ENCODE data around the gene CCDC33. TPM values are rescaled to one million over a fixed set of nuclear protein-coding genes. Genes with fewer than 3 reads are reported as not detected.

The CCDC33 gene
- total and polyA plus RNA-seq, 3 experiments from 2014 or later, result not detected

GRCh38 chr15:74242441-74243185 lies 6.5 kb downstream of the CCDC33 start:
- ChIA-PET POLR2A (no interaction called here), CTCF (no interaction called here)
- Mint-ChIP-seq H3K36me3 (no peaks in the 10 kb centered on the region), H3K4me1 (peaks cover 6 to 13% (median 8%) of the 10 kb centered on the region in 3 donors), H3K27ac (no peak overlapping the region), H3K9me3 (peaks cover 0 to 2% (median 0%) of the 10 kb centered on the region in 5 donors), H3K4me3 (no peak overlapping the region), H3K27me3 (peaks cover 26 to 54% of the 10 kb centered on the region in 2 donors)
- no peaks in the 10 kb centered on the region for H3K4me1 ChIP-seq (ENCODE audit: insufficient read depth, low read length)
- no peaks in the 10 kb centered on the region for H3K9me3 ChIP-seq (ENCODE audit: low read length)
- H3K4me3 ChIP-seq (ENCODE audit: low read length), result no peak overlapping the region
- H3K27me3 ChIP-seq (ENCODE audit: insufficient read depth, low read length, poor library complexity, severe bottlenecking), result peaks cover 4% of the 10 kb centered on the region
- no peaks in the 10 kb centered on the region for H3K36me3 ChIP-seq (ENCODE audit: insufficient read depth, low read length)
- DNase-seq, result no peak
- H3K27ac ChIP-seq (ENCODE audit: low read depth, low read length), result no peak overlapping the region

DNA sequence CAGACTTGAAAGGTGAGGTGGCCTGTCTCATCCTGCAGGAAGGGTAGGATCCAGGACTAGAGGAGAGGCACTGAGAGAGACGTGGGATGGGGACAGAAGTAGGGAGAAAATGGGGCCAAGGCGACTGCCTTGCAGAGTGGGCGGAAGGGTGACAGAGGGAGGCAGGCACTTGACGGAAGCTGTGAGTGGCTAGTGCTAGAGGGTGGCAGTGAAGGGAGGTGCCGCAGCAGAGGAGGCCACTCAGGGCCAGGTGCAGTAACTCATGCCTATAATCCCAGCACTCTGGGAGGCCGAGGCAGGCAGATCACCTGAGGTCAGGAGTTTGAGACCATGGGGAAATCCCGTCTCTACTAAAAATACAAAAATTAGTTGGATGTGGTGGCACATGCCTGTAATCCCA lies 7.3 kb downstream of the CCDC33 start:
- Mint-ChIP-seq H3K27ac (no peak overlapping the region), H3K9me3 (peaks cover 0 to 2% (median 0%) of the 10 kb centered on the region in 5 donors), H3K4me3 (no peak overlapping the region), H3K4me1 (peaks cover 6 to 13% (median 8%) of the 10 kb centered on the region in 3 donors), H3K27me3 (peaks cover 26 to 51% of the 10 kb centered on the region in 2 donors), H3K36me3 (no peaks in the 10 kb centered on the region)
- ChIA-PET CTCF (no interaction called here), POLR2A (no interaction called here)
- no peaks in the 10 kb centered on the region for H3K4me1 ChIP-seq (ENCODE audit: insufficient read depth, low read length)
- H3K4me3 ChIP-seq (ENCODE audit: low read length), result no peak overlapping the region
- peaks cover 4% of the 10 kb centered on the region for H3K27me3 ChIP-seq (ENCODE audit: insufficient read depth, low read length, poor library complexity, severe bottlenecking)
- H3K27ac ChIP-seq (ENCODE audit: low read depth, low read length), result no peak overlapping the region
- no peak for DNase-seq
- no peaks in the 10 kb centered on the region for H3K36me3 ChIP-seq (ENCODE audit: insufficient read depth, low read length)
- H3K9me3 ChIP-seq (ENCODE audit: low read length), result no peaks in the 10 kb centered on the region

DNA sequence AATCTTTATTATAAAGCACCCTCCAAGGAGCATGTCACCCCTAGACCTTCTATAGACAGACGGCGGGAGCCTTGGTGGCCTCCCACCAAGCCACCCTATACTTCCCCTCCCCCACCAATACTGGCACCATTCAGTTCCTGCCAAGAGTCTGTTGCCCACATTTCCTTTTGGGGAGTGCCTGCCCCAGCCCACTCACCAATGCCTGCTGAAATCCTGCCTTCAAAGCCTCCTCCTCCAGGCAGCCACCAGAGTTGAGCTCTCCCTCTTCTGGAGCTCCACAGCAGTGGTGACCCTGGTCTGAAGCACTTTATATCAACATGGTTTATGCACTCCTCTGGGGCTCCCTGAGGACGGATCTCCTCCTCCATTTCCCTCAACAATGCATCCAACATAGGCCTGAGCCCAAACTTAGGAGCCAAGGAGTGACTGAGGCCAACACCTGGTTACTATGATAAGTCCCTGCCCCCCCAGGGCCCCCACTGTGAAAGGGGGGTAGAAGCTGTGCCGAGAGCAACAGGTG lies 8.8 kb downstream of the CCDC33 start:
- H3K4me3 Mint-ChIP-seq, result no peak overlapping the region
- POLR2A ChIA-PET, result no interaction called here

DNA sequence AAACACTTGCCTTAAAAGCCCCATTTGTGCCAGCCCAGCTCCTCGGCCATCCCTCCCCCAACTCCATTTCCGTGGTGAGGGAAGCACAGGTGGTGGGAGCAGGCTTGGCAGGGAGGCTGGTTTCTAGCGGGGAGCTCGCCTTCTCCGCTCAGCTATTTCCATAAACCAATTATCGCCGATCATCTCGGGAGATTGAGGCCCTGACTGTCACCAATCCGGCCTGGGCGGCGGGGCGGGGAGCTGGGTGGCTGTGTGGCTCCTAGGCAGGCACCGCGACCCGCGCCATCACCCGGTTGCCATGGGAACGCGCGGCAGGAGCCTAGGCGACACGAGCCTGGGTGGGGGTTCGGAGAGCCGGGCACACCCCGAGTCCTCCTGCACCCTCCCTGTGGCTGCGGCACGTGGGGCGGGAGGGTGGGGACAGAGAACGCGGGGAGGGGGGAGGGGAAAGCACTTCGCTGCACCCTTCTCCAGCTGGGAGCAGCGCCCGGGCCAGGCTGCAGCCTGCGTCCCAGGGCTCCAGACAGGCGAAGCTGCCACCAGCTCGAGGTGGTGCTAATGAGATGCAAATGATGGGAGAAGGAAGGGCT lies 9.3 kb downstream of the CCDC33 start:
- no peaks in the 10 kb centered on the region for H3K9me3 ChIP-seq (ENCODE audit: low read length)
- Mint-ChIP-seq H3K36me3 (no peaks in the 10 kb centered on the region), H3K27ac (peak overlapping the region in 1 of 8 donors; percentile 71), H3K4me3 (no peak overlapping the region), H3K27me3 (peaks cover 26 to 48% of the 10 kb centered on the region in 2 donors), H3K9me3 (peaks cover 0 to 2% (median 0%) of the 10 kb centered on the region in 5 donors), H3K4me1 (peaks cover 6 to 13% (median 8%) of the 10 kb centered on the region in 3 donors)
- CTCF ChIA-PET, result no interaction called here
- H3K36me3 ChIP-seq (ENCODE audit: insufficient read depth, low read length), result no peaks in the 10 kb centered on the region
- peaks cover 4% of the 10 kb centered on the region for H3K27me3 ChIP-seq (ENCODE audit: insufficient read depth, low read length, poor library complexity, severe bottlenecking)
- no peak overlapping the region for H3K4me3 ChIP-seq (ENCODE audit: low read length)
- H3K27ac ChIP-seq (ENCODE audit: low read depth, low read length), result no peak overlapping the region
- POLR2A ChIA-PET, result no interaction called here
- H3K4me1 ChIP-seq (ENCODE audit: insufficient read depth, low read length), result no peaks in the 10 kb centered on the region
- peak in 1 of 5 donors; percentile 17 for DNase-seq

More for the DNA sequence above, 8.8 kb downstream of the CCDC33 start:
- Histone ChIP-seq H3K4me3 (ENCODE audit: low read length) (no peak overlapping the region), H3K9me3 (ENCODE audit: low read length) (no peaks in the 10 kb centered on the region), H3K36me3 (ENCODE audit: insufficient read depth, low read length) (no peaks in the 10 kb centered on the region), H3K27ac (ENCODE audit: low read depth, low read length) (no peak overlapping the region), H3K27me3 (ENCODE audit: insufficient read depth, low read length, poor library complexity, severe bottlenecking) (peaks cover 4% of the 10 kb centered on the region), H3K4me1 (ENCODE audit: insufficient read depth, low read length) (no peaks in the 10 kb centered on the region)
- peaks cover 0 to 2% (median 0%) of the 10 kb centered on the region in 5 donors for H3K9me3 Mint-ChIP-seq
- H3K4me1 Mint-ChIP-seq, result peaks cover 6 to 13% (median 8%) of the 10 kb centered on the region in 3 donors
- H3K36me3 Mint-ChIP-seq, result no peaks in the 10 kb centered on the region
- peak overlapping the region in 1 of 8 donors; percentile 71 for H3K27ac Mint-ChIP-seq
- CTCF ChIA-PET, result no interaction called here
- H3K27me3 Mint-ChIP-seq, result peaks cover 26 to 46% of the 10 kb centered on the region in 2 donors
- DNase-seq, result no peak

GRCh38 chr15:74250266-74250665 lies 14.1 kb downstream of the CCDC33 start:
- no peak for DNase-seq
- ChIA-PET CTCF (no interaction called here), POLR2A (no interaction called here)
- Mint-ChIP-seq H3K27me3 (peaks cover 12 to 22% of the 10 kb centered on the region in 2 donors), H3K4me3 (no peak overlapping the region), H3K36me3 (no peaks in the 10 kb centered on the region), H3K27ac (no peak overlapping the region), H3K4me1 (peaks cover 0 to 4% (median 2%) of the 10 kb centered on the region in 3 donors), H3K9me3 (no peaks in the 10 kb centered on the region)
- Histone ChIP-seq H3K36me3 (ENCODE audit: insufficient read depth, low read length) (no peaks in the 10 kb centered on the region), H3K4me3 (ENCODE audit: low read length) (no peak overlapping the region), H3K4me1 (ENCODE audit: insufficient read depth, low read length) (no peaks in the 10 kb centered on the region), H3K27ac (ENCODE audit: low read depth, low read length) (no peak overlapping the region), H3K27me3 (ENCODE audit: insufficient read depth, low read length, poor library complexity, severe bottlenecking) (no peaks in the 10 kb centered on the region), H3K9me3 (ENCODE audit: low read length) (no peaks in the 10 kb centered on the region)

GRCh38 chr15:74251131-74251811 lies 15.1 kb downstream of the CCDC33 start:
- Mint-ChIP-seq H3K4me1 (no peaks in the 10 kb centered on the region), H3K36me3 (no peaks in the 10 kb centered on the region), H3K27me3 (peaks cover 6 to 16% of the 10 kb centered on the region in 2 donors), H3K4me3 (no peak overlapping the region), H3K27ac (no peak overlapping the region), H3K9me3 (no peaks in the 10 kb centered on the region)
- Histone ChIP-seq H3K4me1 (ENCODE audit: insufficient read depth, low read length) (no peaks in the 10 kb centered on the region), H3K27ac (ENCODE audit: low read depth, low read length) (no peak overlapping the region), H3K9me3 (ENCODE audit: low read length) (no peaks in the 10 kb centered on the region), H3K27me3 (ENCODE audit: insufficient read depth, low read length, poor library complexity, severe bottlenecking) (no peaks in the 10 kb centered on the region), H3K36me3 (ENCODE audit: insufficient read depth, low read length) (no peaks in the 10 kb centered on the region), H3K4me3 (ENCODE audit: low read length) (no peak overlapping the region)
- CTCF ChIA-PET, result no interaction called here
- DNase-seq, result no peak
- POLR2A ChIA-PET, result no interaction called here

GRCh38 chr15:74252291-74252690 lies 16.2 kb downstream of the CCDC33 start:
- H3K9me3 ChIP-seq (ENCODE audit: low read length), result no peaks in the 10 kb centered on the region
- no peak overlapping the region for H3K4me3 ChIP-seq (ENCODE audit: low read length)
- H3K36me3 Mint-ChIP-seq, result no peaks in the 10 kb centered on the region
- POLR2A ChIA-PET, result no interaction called here
- no peaks in the 10 kb centered on the region for H3K9me3 Mint-ChIP-seq
- H3K36me3 ChIP-seq (ENCODE audit: insufficient read depth, low read length), result no peaks in the 10 kb centered on the region
- CTCF ChIA-PET, result no interaction called here
- no peak for DNase-seq
- peaks cover 3 to 17% of the 10 kb centered on the region in 2 donors for H3K27me3 Mint-ChIP-seq
- H3K27ac ChIP-seq (ENCODE audit: low read depth, low read length), result no peak overlapping the region
- no peaks in the 10 kb centered on the region for H3K4me1 ChIP-seq (ENCODE audit: insufficient read depth, low read length)
- no peak overlapping the region for H3K4me3 Mint-ChIP-seq
- H3K27me3 ChIP-seq (ENCODE audit: insufficient read depth, low read length, poor library complexity, severe bottlenecking), result no peaks in the 10 kb centered on the region
- H3K4me1 Mint-ChIP-seq, result no peaks in the 10 kb centered on the region
- no peak overlapping the region for H3K27ac Mint-ChIP-seq

- no peak overlapping the region for H3K4me3 ChIP-seq (ENCODE audit: low read length)
- ChIA-PET CTCF (no interaction called here), POLR2A (no interaction called here)
- DNase-seq, result no peak
- no peak overlapping the region for H3K27ac ChIP-seq (ENCODE audit: low read depth, low read length)
- no peaks in the 10 kb centered on the region for H3K4me1 Mint-ChIP-seq
- no peak overlapping the region for H3K4me3 Mint-ChIP-seq
- H3K36me3 Mint-ChIP-seq, result no peaks in the 10 kb centered on the region
- H3K27ac Mint-ChIP-seq, result no peak overlapping the region
- no peaks in the 10 kb centered on the region for H3K9me3 ChIP-seq (ENCODE audit: low read length)
- peaks cover 3 to 20% of the 10 kb centered on the region in 2 donors for H3K27me3 Mint-ChIP-seq
- no peaks in the 10 kb centered on the region for H3K9me3 Mint-ChIP-seq
- H3K36me3 ChIP-seq (ENCODE audit: insufficient read depth, low read length), result no peaks in the 10 kb centered on the region
- no peaks in the 10 kb centered on the region for H3K4me1 ChIP-seq (ENCODE audit: insufficient read depth, low read length)
- H3K27me3 ChIP-seq (ENCODE audit: insufficient read depth, low read length, poor library complexity, severe bottlenecking), result no peaks in the 10 kb centered on the region
These were observed 16.6 kb downstream of the CCDC33 start for GRCh38 chr15:74252721-74253120.

Measured in CD8-positive, alpha-beta memory T cell (primary cell).